BJ (cell line): Measurements from ENCODE around the gene APBB2. TPM values are rescaled to one million over a fixed set of nuclear protein-coding genes. Genes with fewer than 3 reads are reported as not detected.
A peak's percentile ranks its signal among the peaks of the same experiment; 100 is the strongest.

ENCODE experiments used
- CTCF ChIA-PET: fragments of 350-600 bp; formaldehyde crosslinking; extraction: SDS; loops from one replicate; lab custom pipeline; 2021; ENCODE audit warnings: antibody characterized with exemption, inconsistent platforms; lab: Yijun Ruan, JAX
- POLR2A ChIA-PET: fragments of 300-600 bp; sonication (Branson Sonifier 250); formaldehyde crosslinking; extraction: SDS; loops from one replicate; lab custom pipeline; 2021; ENCODE audit warnings: antibody characterized with exemption; lab: Charles Lee
- DNase-seq: peaks from one replicate; pipeline ENCODE4 v3.0.0-alpha.2; 2011; ENCODE audit warnings: low read depth
- H3K27me3 ChIP-seq: 2 replicates; pipeline ENCODE4 v1.6.0; 2011; ENCODE audit warnings: low read length; ENCODE audit not compliant: control insufficient read depth, insufficient read depth
- H3K36me3 ChIP-seq: 2 replicates; pipeline ENCODE4 v1.5.1; 2011; ENCODE audit warnings: low read length; ENCODE audit not compliant: control insufficient read depth, insufficient read depth
- H3K4me3 ChIP-seq: 2 replicates; pipeline ENCODE4 v1.5.1; 2011; ENCODE audit warnings: low read depth, mild to moderate bottlenecking, control low read depth, low read length
- polyA plus RNA-seq: library from polyadenylated mRNA; depleted of rRNA; stranded (reverse); fragments of >200 nt; gene quantifications from 2 replicates; pipeline ENCODE4 v1.2.3, GENCODE V29; 2011
- TF ChIP-seq, protein P1 (sequence below): IDR thresholded peaks from 2 replicates; pipeline ENCODE4 v1.5.1; 2011; ENCODE audit warnings: low read depth, mild to moderate bottlenecking, control low read depth, inconsistent platforms, low read length, moderate library complexity; ENCODE audit not compliant: insufficient read depth

Gene APBB2
- polyA plus RNA-seq, 1 experiment, result 50.3 TPM

DNA sequence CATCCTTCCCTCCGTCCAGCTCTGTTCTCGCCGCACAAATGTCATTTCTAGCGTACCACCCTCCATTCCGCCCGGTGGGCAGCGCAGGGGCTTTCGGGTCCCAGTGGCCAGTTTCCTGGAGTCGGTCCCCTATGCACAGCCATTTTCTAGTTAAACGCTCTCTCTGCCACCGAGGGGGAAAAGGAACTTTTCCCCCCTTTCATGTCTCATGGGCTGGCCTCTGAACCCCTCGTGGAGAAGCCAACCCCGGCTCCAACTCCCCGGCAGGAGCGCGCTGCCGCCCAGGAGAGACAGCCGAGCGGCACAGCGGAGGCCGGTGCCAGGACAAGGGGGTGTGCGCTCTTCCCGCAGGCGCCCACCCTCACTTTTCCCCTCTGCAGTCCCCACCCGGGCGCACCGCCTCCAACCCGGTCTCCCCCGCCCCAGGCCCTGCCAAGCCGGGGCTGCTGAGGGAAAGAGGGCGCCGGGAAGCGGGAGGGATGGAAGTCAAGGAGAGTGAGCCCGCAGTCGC, 662 bp downstream of the APBB2 start:
- Histone ChIP-seq H3K27me3 (no peaks in the 10 kb centered on the region), H3K36me3 (no peaks in the 10 kb centered on the region), H3K4me3 (peak overlapping the region; percentile 77)
- ChIA-PET CTCF (interaction anchor here (0.5 to 9.0 kb wide), 34 partner anchors 9 to 311 kb away, joined by 3 to 80 read pairs (median 4); no protein-coding TSS in a partner anchor), POLR2A (interaction anchor here (0.6 kb wide), 1 partner anchor 66 kb away, joined by 5 read pairs; no protein-coding TSS in a partner anchor)
- TF ChIP-seq, protein P1, sequence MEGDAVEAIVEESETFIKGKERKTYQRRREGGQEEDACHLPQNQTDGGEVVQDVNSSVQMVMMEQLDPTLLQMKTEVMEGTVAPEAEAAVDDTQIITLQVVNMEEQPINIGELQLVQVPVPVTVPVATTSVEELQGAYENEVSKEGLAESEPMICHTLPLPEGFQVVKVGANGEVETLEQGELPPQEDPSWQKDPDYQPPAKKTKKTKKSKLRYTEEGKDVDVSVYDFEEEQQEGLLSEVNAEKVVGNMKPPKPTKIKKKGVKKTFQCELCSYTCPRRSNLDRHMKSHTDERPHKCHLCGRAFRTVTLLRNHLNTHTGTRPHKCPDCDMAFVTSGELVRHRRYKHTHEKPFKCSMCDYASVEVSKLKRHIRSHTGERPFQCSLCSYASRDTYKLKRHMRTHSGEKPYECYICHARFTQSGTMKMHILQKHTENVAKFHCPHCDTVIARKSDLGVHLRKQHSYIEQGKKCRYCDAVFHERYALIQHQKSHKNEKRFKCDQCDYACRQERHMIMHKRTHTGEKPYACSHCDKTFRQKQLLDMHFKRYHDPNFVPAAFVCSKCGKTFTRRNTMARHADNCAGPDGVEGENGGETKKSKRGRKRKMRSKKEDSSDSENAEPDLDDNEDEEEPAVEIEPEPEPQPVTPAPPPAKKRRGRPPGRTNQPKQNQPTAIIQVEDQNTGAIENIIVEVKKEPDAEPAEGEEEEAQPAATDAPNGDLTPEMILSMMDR, result no peak
- no peak for DNase-seq

DNA sequence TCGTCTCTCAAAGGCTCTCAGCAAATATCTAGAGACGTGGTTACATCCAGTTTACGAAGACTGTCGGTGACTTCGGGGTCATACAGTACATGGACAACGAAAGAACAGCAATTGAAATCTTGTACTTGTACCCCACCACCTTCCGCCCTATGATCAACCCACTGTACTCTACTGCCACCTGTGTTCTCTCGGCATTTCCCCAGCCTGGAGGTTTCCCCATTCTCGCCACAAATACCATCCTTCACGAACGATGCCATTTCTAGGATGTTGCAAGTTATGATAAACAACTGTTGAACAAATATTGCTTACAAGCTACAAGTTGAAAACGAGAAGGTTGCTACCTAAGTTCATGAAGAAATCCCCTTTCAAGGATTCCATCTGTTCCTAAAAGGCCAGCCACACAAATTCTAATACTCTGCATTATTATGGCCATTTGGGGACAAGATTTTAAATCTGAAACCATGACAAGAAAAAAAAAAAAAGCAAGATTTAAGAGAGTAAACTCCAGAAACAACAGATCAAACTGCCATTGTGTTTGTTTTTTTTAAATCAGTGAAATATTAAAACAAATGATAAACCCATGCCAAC, 1.6 kb downstream of the APBB2 start:
- POLR2A ChIA-PET, result interaction anchor here (0.6 kb wide), 1 partner anchor 36 kb away, joined by 3 read pairs; no protein-coding TSS in a partner anchor
- Histone ChIP-seq H3K27me3 (no peaks in the 10 kb centered on the region), H3K4me3 (peak overlapping the region; percentile 77), H3K36me3 (no peaks in the 10 kb centered on the region)
- TF ChIP-seq, protein P1, result peak; percentile 72
- CTCF ChIA-PET, result interaction anchor here (0.7 to 9.0 kb wide), 15 partner anchors 9 to 304 kb away, joined by 3 to 80 read pairs (median 4); no protein-coding TSS in a partner anchor
- no peak for DNase-seq

DNA sequence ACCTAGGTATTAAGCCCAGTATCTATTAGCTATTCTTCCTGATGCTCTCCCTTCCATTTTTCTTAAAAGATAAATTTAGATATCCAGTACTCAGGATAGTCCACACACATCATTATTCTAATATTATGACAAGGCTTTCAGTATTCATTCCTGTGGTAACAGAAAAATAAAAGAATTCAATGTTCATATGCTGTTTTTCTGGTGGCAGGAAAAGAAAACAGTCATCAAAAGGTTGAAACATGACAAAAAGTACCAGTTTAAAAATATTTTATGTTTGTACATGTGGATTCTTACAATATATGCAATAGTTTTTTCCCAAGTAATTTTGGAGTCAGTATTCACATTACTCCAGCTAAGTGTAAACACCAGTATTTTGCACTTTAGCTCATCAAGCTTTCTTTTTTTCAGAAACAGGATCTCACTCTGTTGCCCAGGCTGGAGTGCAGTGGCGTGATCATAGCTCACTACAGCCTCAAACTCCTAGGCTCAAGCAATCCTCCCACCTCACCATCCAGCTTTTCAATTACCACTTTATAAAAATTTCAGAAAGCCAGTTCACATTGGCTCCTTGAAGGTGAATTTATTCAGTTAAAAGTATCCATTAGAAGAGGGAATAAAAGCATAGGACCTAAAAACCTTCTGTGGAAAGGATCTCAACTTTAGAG, 2.3 kb downstream of the APBB2 start:
- Histone ChIP-seq H3K4me3 (peak overlapping the region; percentile 77), H3K36me3 (no peaks in the 10 kb centered on the region), H3K27me3 (no peaks in the 10 kb centered on the region)
- TF ChIP-seq, protein P1, result no peak
- no peak for DNase-seq
- ChIA-PET CTCF (interaction anchor here (0.7 to 9.0 kb wide), 12 partner anchors 8 to 303 kb away, joined by 3 to 80 read pairs (median 4); no protein-coding TSS in a partner anchor), POLR2A (interaction anchor here (0.6 kb wide), 1 partner anchor 35 kb away, joined by 3 read pairs; no protein-coding TSS in a partner anchor)

DNA sequence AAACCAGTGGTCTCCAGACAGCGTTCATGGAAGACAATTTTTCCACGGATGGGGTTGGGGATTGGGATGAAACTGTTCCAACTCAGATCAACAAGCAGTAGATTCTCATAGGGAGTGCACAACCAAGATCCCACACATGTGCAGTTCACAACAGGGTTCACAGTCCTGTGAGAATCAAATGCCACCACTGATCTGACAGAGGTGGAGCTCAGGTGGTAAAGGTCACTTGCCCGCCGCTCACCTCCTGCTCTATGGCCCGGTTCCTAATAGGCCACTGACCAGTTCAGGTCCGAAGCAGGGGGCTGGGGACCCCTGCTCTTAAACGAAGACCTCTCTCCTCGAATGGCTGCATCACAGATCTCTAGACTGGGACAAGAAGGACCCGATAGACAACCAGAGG, 4.4 kb downstream of the APBB2 start:
- no peaks in the 10 kb centered on the region for H3K27me3 ChIP-seq
- ChIA-PET POLR2A (no interaction called here), CTCF (interaction anchor here (2.3 kb wide), 1 partner anchor 286 kb away, joined by 8 read pairs; no protein-coding TSS in a partner anchor)
- no peak for DNase-seq
- no peaks in the 10 kb centered on the region for H3K36me3 ChIP-seq
- TF ChIP-seq, protein P1, result no peak
- no peak overlapping the region for H3K4me3 ChIP-seq

DNA sequence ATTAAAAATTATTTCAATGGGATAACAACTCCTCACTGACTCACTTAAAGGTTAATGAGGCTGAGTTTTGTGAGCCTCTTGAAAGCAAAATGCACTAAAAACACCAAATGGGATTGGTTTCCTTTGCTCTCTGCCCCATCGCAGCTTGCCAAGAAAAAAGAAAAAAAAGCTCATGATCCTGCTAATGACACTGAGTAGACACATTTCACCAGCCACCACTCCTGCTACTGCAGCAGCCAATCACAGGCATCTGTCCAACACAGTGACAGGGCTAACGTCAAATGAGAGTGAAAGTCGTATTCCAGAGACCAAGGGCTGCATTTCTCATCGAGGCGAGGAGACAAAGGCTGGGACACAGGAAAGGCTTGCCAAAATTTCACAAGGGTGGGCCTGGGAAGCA, 5.2 kb downstream of the APBB2 start:
- TF ChIP-seq, protein P1, result no peak
- Histone ChIP-seq H3K36me3 (no peaks in the 10 kb centered on the region), H3K4me3 (no peak overlapping the region), H3K27me3 (no peaks in the 10 kb centered on the region)
- no peak for DNase-seq
- ChIA-PET POLR2A (no interaction called here), CTCF (interaction anchor here (0.7 to 2.3 kb wide), 3 partner anchors 233 to 285 kb away, joined by 3 to 8 read pairs (median 4); no protein-coding TSS in a partner anchor)
